GM10266 (cell line): Measurements from ENCODE around the gene ANAPC2.

Experiments used
- DNase-seq: peaks from one replicate; pipeline ENCODE4 v3.0.0; 2012; ENCODE audit errors: extremely low spot score
- TF ChIP-seq, protein P1 (sequence below): IDR thresholded peaks from 2 replicates; pipeline ENCODE4 v1.5.1; 2012; ENCODE audit warnings: mild to moderate bottlenecking, low read depth; ENCODE audit not compliant: control insufficient read depth, insufficient read depth; ENCODE audit errors: missing control alignments

ANAPC2 gene

DNA sequence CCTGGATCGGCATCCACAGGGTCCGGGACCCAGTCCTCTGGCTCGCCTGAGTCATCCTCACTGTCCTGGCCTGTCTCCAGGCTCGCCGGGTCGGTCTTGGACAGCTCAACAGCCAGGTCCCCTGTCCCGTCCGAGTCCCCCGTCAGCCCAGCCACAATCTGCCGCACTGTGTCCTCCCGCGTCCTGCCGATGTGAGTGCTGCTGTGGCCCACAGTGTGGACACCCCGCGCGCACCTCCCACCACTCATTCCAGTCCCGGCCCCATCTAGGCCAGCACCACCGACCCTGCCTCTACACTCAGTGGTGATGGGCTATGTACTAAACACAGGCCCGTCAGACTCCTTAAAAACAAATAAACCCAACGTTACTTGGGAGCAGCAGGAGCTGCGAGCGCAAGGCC, 6.7 kb downstream of the ANAPC2 start:
- TF ChIP-seq, protein P1, sequence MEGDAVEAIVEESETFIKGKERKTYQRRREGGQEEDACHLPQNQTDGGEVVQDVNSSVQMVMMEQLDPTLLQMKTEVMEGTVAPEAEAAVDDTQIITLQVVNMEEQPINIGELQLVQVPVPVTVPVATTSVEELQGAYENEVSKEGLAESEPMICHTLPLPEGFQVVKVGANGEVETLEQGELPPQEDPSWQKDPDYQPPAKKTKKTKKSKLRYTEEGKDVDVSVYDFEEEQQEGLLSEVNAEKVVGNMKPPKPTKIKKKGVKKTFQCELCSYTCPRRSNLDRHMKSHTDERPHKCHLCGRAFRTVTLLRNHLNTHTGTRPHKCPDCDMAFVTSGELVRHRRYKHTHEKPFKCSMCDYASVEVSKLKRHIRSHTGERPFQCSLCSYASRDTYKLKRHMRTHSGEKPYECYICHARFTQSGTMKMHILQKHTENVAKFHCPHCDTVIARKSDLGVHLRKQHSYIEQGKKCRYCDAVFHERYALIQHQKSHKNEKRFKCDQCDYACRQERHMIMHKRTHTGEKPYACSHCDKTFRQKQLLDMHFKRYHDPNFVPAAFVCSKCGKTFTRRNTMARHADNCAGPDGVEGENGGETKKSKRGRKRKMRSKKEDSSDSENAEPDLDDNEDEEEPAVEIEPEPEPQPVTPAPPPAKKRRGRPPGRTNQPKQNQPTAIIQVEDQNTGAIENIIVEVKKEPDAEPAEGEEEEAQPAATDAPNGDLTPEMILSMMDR: no peak
- no peak for DNase-seq

DNA sequence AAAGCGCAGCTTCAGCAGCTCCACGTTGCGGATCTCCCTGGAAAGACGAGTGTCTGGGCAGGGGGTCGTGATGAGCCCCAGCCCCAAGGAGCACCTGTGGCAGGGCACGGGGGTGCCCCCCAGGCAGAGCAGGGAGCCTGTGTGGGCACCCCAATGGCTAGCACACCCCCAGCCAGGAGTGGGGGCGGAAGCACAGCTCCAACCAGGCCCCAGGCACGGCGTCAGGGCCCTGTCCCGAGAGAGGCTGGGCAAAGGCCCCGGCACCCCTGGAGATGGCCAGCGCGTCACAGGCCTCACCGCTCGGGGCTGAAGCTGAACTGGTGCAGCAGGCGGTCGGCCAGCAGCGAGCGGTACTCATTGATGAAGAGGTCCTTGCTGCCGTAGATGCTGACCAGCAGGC, 7.9 kb downstream of the ANAPC2 start:
- TF ChIP-seq, protein P1: no peak
- DNase-seq: no peak

DNA sequence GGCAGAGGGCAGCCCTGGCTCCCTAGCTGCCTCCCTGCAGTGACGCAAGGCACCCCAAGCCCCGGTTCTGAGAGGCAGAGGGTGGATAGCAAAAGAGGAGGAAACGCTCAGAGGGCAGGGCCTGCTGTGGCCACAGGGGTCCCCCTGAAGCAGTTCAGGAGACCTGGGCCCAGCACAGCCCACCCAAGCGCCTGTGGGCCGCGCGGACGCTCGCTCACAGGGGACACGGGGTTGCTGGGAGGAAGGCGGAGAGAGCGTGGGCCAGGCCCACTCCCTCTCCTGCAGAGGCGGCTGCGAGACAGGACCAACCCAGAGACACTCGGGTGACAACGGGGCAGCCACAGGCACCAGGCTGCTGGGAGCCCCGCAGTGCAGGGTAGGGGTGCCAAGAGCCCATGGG, 8.6 kb downstream of the ANAPC2 start:
- DNase-seq: no peak
- TF ChIP-seq, protein P1: no peak

DNA sequence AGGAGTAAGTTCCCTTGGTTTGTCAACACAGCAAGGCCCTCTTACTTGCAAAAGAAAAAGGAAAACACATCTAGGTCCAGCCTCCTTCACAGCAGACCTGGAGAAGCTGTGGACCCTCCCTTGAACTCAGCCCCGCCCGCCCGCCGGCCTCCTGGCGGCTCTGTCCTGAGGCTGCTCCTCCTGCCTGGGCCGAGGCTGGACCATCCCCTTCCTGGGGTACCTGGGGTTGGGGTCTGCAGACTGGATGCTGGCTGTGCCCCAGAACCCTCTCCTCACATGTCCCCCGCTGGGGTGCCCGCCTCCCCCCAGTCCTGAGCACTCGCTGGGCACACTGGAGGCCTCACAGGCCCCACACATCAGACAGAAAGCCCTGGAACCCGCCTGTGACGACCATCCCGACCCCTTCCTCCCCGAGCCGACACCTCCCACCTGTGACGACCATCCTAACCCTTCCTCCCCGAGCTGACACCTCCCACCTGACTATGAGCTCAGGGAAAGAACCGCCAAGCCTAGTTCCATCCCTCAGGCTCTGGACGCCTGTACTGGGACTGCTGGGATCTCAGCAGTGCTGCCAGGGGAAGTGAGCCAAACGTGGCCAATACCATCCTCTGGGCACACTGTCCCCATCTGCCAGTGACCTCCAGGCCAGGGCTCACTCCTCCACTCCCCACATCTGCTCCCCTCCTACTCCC, 9.3 kb downstream of the ANAPC2 start:
- DNase-seq: no peak
- TF ChIP-seq, protein P1: no peak

DNA sequence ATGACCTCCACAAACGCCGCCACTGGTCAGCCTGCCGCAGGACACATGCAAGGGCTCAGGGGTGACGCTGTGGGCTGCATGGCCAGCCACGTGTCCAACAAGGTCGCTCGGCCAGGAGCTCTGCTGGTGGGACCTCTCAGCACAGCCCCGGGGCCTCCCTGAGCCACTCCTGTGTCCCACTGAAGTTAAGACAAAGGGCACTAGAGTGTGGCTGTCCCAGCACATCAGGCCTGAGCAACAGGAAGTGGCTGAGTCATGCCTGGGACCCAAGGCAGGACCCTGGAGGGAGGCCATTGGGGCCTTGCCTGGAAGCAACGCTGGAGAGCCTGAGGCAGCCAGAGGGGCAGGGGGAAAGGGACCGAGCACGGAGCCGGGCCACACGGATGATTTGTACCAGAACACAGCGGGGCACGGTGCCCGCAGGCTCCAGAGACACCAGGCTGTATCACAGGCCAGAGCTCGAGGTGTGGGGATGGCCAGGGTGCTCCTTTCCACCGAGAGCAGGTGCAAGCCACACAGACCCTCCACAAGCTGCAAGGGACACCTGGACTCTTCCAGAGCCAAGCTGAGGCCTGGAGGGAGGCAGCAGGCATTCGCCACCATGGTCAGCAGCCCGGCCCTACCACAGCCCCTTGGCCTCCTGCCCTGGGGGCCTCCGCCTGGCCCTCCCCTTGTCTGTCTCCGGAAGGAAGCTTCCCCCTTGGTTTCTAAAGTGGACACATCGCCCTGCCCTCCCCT, 10.0 kb downstream of the ANAPC2 start:
- TF ChIP-seq, protein P1: no peak

DNA sequence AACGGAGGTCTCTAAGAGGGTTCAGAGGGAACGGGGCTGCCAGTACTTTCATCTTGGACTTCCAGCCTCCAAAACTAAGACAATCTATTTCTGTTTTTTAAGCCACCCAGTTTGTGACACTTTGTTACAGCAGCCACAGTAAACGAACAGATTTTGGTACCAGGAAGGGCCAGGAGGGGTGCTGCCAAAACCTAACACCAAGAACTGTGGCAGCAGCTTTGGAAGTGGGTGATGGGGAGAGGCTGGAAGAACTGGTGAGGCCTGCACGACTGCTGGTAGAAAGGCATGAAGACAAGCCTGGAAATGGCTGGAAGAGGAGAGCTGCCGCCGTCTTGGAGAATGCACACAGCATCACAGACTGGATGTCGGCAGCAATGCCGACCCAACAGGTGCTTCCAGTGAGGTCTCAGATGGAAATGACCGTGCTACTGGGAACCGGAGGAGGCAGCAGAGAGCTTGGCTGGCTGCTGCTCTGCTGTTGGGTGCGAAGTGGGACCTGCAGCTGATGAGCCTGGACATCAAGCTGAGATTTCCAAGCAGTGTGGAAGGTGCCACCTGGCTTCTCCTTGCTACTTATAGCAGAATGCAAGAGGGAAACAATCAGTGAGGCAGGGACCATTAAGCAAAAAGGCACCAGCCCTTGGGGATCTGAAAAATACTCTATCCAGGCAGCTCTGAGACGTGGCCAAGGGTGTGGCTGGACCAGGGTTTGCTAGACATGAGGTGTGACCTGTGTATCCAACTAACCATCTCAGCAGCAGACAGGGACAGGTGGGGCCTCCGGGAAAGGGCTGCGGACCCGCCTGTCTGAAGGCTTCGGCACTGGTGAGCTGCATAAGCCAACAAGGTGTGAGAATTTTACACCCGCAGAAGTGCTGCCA, 11.8 kb downstream of the ANAPC2 start:
- DNase-seq: peak; percentile 80
- TF ChIP-seq, protein P1: peak; percentile 70

More for the DNA sequence above, 10.0 kb downstream of the ANAPC2 start:
- DNase-seq: no peak
